Right atrium auricular region (tissue), 2 donors: Measurements from ENCODE around the gene MRPS33. TPM values are rescaled to one million over a fixed set of nuclear protein-coding genes. Genes with fewer than 3 reads are reported as not detected.
"Not testable (repeated sequence)": the region's sequence is repeated elsewhere in the genome, so short reads cannot be mapped to it uniquely, and the experiment has no call there.

Source experiments
- DNase-seq: peaks from one replicate; pipeline ENCODE4 v3.0.0-alpha.2; 2019; ENCODE audit warnings: low spot score
- H3K27ac ChIP-seq, 2 donors: fragments of 200-600 bp; sonication (generic); 1 replicate in 1 of 2; 2 replicates in 1 of 2; pipeline ENCODE4 v1.5.1; 2016 to 2019
- H3K27me3 ChIP-seq, 2 donors: fragments of 200-600 bp; sonication (generic); one replicate each; pipeline versions ENCODE4 v1.5.1 to v1.6.0; 2017 to 2019
- H3K36me3 ChIP-seq: fragments of 200-600 bp; sonication (generic); one replicate; pipeline ENCODE4 v1.5.1; 2016
- H3K4me1 ChIP-seq, 2 donors: fragments of 200-600 bp; sonication (generic); one replicate each; pipeline versions ENCODE4 v1.5.1 to v1.6.0; 2017 to 2019
- H3K4me3 ChIP-seq, 2 donors: fragments of 200-600 bp; sonication (generic); 1 replicate in 1 of 2; 2 replicates in 1 of 2; pipeline ENCODE4 v1.5.1; 2017 to 2019; ENCODE audit warnings: mild to moderate bottlenecking in 1 of 2, moderate library complexity in 1 of 2
- H3K9me3 ChIP-seq, 2 donors: fragments of 200-600 bp; sonication (generic); one replicate each; pipeline ENCODE4 v1.5.1; 2019
- CTCF ChIP-seq, 2 donors: fragments of 200-600 bp; sonication (generic); IDR thresholded peaks; one replicate each; pipeline ENCODE4 v1.5.1; 2019; ENCODE audit warnings: antibody characterized with exemption in 2 of 2
- total RNA-seq, 2 donors: library from RNA; depleted of rRNA; stranded (reverse); fragments of >200 nt; gene quantifications; one replicate each; pipeline ENCODE4 v1.1.0, GENCODE V29; 2016

MRPS33 gene
- total RNA-seq, 2 donors from 2014 or later = 36.1 to 47.4 TPM

GRCh38 chr7:141045126-141045841 is 30.5 kb upstream of the MRPS33 start:
- no peaks in the 10 kb centered on the region for H3K36me3 ChIP-seq
- no peak overlapping the region for H3K4me3 ChIP-seq
- no peak for TF ChIP-seq CTCF (IDR thresholded peaks at IDR 0.05)
- H3K27ac ChIP-seq = no peak overlapping the region
- H3K4me1 ChIP-seq = no peaks in the 10 kb centered on the region
- no peaks in the 10 kb centered on the region for H3K9me3 ChIP-seq
- H3K27me3 ChIP-seq = no peaks in the 10 kb centered on the region
- DNase-seq = no peak

GRCh38 chr7:141043616-141044015 is 28.9 kb upstream of the MRPS33 start:
- Histone ChIP-seq H3K27me3 (no peaks in the 10 kb centered on the region), H3K4me1 (no peaks in the 10 kb centered on the region), H3K36me3 (no peaks in the 10 kb centered on the region), H3K27ac (no peak overlapping the region), H3K9me3 (no peaks in the 10 kb centered on the region), H3K4me3 (no peak overlapping the region)
- no peak for DNase-seq
- TF ChIP-seq CTCF (IDR thresholded peaks at IDR 0.05) = no peak

- no peak overlapping the region for H3K4me3 ChIP-seq
- H3K4me1 ChIP-seq = no peaks in the 10 kb centered on the region
- TF ChIP-seq CTCF (IDR thresholded peaks at IDR 0.05) = no peak
- H3K27me3 ChIP-seq = no peaks in the 10 kb centered on the region
- no peaks in the 10 kb centered on the region for H3K9me3 ChIP-seq
- no peak overlapping the region for H3K27ac ChIP-seq
- H3K36me3 ChIP-seq = no peaks in the 10 kb centered on the region
- no peak for DNase-seq
Observed at GRCh38 chr7:141042222-141043193, 27.8 kb upstream of the MRPS33 start.

GRCh38 chr7:141039376-141039775 is 24.6 kb upstream of the MRPS33 start:
- no peaks in the 10 kb centered on the region for H3K4me1 ChIP-seq
- no peak overlapping the region for H3K27ac ChIP-seq
- DNase-seq = no peak
- no peak for TF ChIP-seq CTCF (IDR thresholded peaks at IDR 0.05)
- no peaks in the 10 kb centered on the region for H3K36me3 ChIP-seq
- H3K9me3 ChIP-seq = no peaks in the 10 kb centered on the region
- no peaks in the 10 kb centered on the region for H3K27me3 ChIP-seq
- H3K4me3 ChIP-seq = no peak overlapping the region

- H3K4me1 ChIP-seq, DNase-seq, H3K27me3 ChIP-seq, H3K9me3 ChIP-seq, H3K36me3 ChIP-seq, H3K4me3 ChIP-seq, H3K27ac ChIP-seq: not testable (repeated sequence)
Observed at GRCh38 chr7:141038100-141038499, 23.3 kb upstream of the MRPS33 start.

- H3K27ac ChIP-seq, H3K27me3 ChIP-seq, H3K36me3 ChIP-seq, DNase-seq, H3K4me3 ChIP-seq, H3K9me3 ChIP-seq, H3K4me1 ChIP-seq: not testable (repeated sequence)
Observed at GRCh38 chr7:141032539-141033323, 18.0 kb upstream of the MRPS33 start.
